K562 (cell line): Measurements from ENCODE around the gene PRMT5. TPM values are rescaled to one million over a fixed set of nuclear protein-coding genes. Genes with fewer than 3 reads are reported as not detected.
A peak's percentile ranks its signal among the peaks of the same experiment; 100 is the strongest.

Source experiments
- ATAC-seq: fragments of 200-7000 bp; cut with Tn5 transposase; 3 replicates; pipeline ENCODE4 v1.9.1; 2020; ENCODE audit warnings: moderate library complexity
- BruUV-seq: library from RNA; stranded (reverse); fragments of 400-500 nt; replicated peaks from 2 replicates; lab custom pipeline; 2021; lab: Mats Ljungman, UMichigan
- CTCF ChIA-PET: fragments of 300-600 bp; formaldehyde crosslinking; extraction: SDS; loops from one replicate; lab custom pipeline; 2021; ENCODE audit warnings: low intra/inter-chr PET ratio; lab: Yijun Ruan, JAX
- POLR2A ChIA-PET: fragments of 300-600, 350-650 bp; sonication (Branson Sonifier 250); formaldehyde crosslinking; extraction: SDS; loops from one replicate; lab custom pipeline; 2021; ENCODE audit warnings: antibody characterized with exemption, inconsistent platforms; lab: Yijun Ruan, JAX
- DNase-seq, 4 experiments: peaks; one replicate each; pipeline versions ENCODE4 v3.0.0 to v3.0.0-alpha.2; 2011 to 2018; ENCODE audit warnings: low spot score in 3 of 4, mixed read lengths in 3 of 4; ENCODE audit errors: extremely low read depth in 1 of 4
- FAIRE-seq: peaks from 2 replicates; lab custom pipeline; 2011; peaks lifted over from hg19 to GRCh38; lab: Jason Lieb, UNC
- H2AFZ ChIP-seq: 2 replicates; pipeline ENCODE4 v1.6.0; 2011; ENCODE audit warnings: low read depth, low read length, control low read depth, inconsistent platforms
- H3K27ac ChIP-seq: fragments of 200-600 bp; 3 replicates; pipeline ENCODE4 v1.8.0; 2011; ENCODE audit warnings: low read depth, mild to moderate bottlenecking, control low read depth, inconsistent platforms, low read length, moderate library complexity, mixed read lengths; ENCODE audit errors: extremely low read depth
- H3K27me3 ChIP-seq, 2 experiments: fragments of 300-600 bp in 1 of 2; 2 replicates in 1 of 2; 3 replicates in 1 of 2; pipeline versions ENCODE4 v1.6.0 to v1.8.0; 2011; ENCODE audit warnings: inconsistent platforms in 2 of 2, low read length in 2 of 2, mild to moderate bottlenecking in 1 of 2, mixed read lengths in 1 of 2, moderate library complexity in 1 of 2; ENCODE audit not compliant: control insufficient read depth in 2 of 2, insufficient read depth in 2 of 2
- H3K36me3 ChIP-seq: fragments of 300-600 bp; 3 replicates; pipeline ENCODE4 v1.8.0; 2011; ENCODE audit warnings: mild to moderate bottlenecking, low read length, inconsistent platforms; ENCODE audit not compliant: control insufficient read depth, insufficient read depth
- H3K4me1 ChIP-seq, 2 experiments: fragments of 200-600 bp in 1 of 2; replicated peaks in 1 of 2; 2 replicates in 1 of 2; 3 replicates in 1 of 2; pipeline versions ENCODE4 v1.5.1 to v1.8.0; 2011; ENCODE audit warnings: inconsistent platforms in 2 of 2, low read length in 2 of 2, mild to moderate bottlenecking in 1 of 2, mixed read lengths in 1 of 2, moderate library complexity in 1 of 2; ENCODE audit not compliant: control insufficient read depth in 2 of 2, insufficient read depth in 2 of 2
- H3K4me2 ChIP-seq: 2 replicates; pipeline ENCODE4 v1.6.1; 2011; ENCODE audit warnings: low read length, control low read depth, inconsistent platforms, mixed read lengths; ENCODE audit not compliant: insufficient read depth
- H3K4me3 ChIP-seq: fragments of 200-600 bp; sonication (generic), shearing (Covaris generic); 2 replicates; pipeline ENCODE4 v1.5.1; 2016; ENCODE audit warnings: control low read depth, inconsistent platforms
- H3K79me2 ChIP-seq: fragments of 200-600 bp; 3 replicates; pipeline ENCODE4 v1.8.0; 2011; ENCODE audit warnings: low read length, inconsistent platforms; ENCODE audit not compliant: control insufficient read depth, insufficient read depth
- H3K9ac ChIP-seq, 2 experiments: 2 replicates each; pipeline versions ENCODE4 v1.6.0 to v1.6.1; 2011; ENCODE audit warnings: low read depth in 2 of 2, low read length in 2 of 2, control low read depth in 1 of 2, inconsistent platforms in 1 of 2, mild to moderate bottlenecking in 1 of 2, mixed read lengths in 1 of 2; ENCODE audit not compliant: insufficient read depth in 1 of 2
- H3K9me1 ChIP-seq: one replicate; pipeline ENCODE4 v1.6.0; 2011; ENCODE audit warnings: inconsistent platforms, mild to moderate bottlenecking, low read length, moderate library complexity; ENCODE audit not compliant: control insufficient read depth, insufficient read depth
- H3K9me3 ChIP-seq: replicated peaks from 2 replicates; pipeline ENCODE4 v1.5.1; 2011; ENCODE audit warnings: low read depth, low read length, inconsistent platforms; ENCODE audit not compliant: control insufficient read depth, insufficient read depth
- H4K20me1 ChIP-seq: replicated peaks from 2 replicates; pipeline ENCODE4 v1.6.1; 2011; ENCODE audit warnings: low read length, inconsistent platforms, mixed read lengths; ENCODE audit not compliant: control insufficient read depth, insufficient read depth
- LEF1 ChIP-seq: fragments of 450-650 bp; IDR thresholded peaks from 2 replicates; pipeline ENCODE4 v1.6.1; 2016; ENCODE audit warnings: mild to moderate bottlenecking
- NUFIP1 ChIP-seq: fragments of 450-650 bp; IDR thresholded peaks from 2 replicates; pipeline ENCODE4 v1.6.1; 2018; ENCODE audit not compliant: partially characterized antibody
- WGBS: fragments of 100-300 bp; shearing (Covaris generic); methylation state at CpG from one replicate; pipeline ENCODE4 v1.1.6; 2016; ENCODE audit warnings: low coverage, mixed read lengths; ENCODE audit not compliant: insufficient coverage; ENCODE audit errors: missing lambda C conversion rate; 5-methylcytosine and 5-hydroxymethylcytosine counted together
- in situ Hi-C: fragments of 300-500 bp; cut with MboI; formaldehyde crosslinking; loops from 4 replicates; pipeline ENCODE4 v1.15.0; 2018; ENCODE audit warnings: inconsistent platforms, mixed read lengths
- intact Hi-C: fragments of 100-400 bp; cut with micrococcal nuclease; formaldehyde crosslinking; loops from 2 replicates; pipeline ENCODE4 v1.14.2; 2022
- polyA plus RNA-seq, 8 experiments: library from polyadenylated mRNA; depleted of rRNA in 4 of 8; stranded (reverse) in 5 of 8; unstranded in 3 of 8; fragments of >200 nt; fragmentation: Nextera tagmentation in 2 of 8; fragmentation: Illumina TruSeq in 1 of 8; extraction: Ambion mirVana in 2 of 8; extraction: Trizol in 1 of 8; gene quantifications; 2 replicates each; pipeline versions ENCODE4 v1.2.1 to v1.2.3, GENCODE V29; 2011 to 2014; ENCODE audit warnings: inconsistent platforms in 1 of 8, missing spikeins in 1 of 8
- total RNA-seq, 7 experiments: library from RNA; depleted of rRNA in 6 of 7; stranded (reverse); fragments of >200 nt in 6 of 7; fragmentation: Illumina TruSeq in 2 of 7; extraction: Trizol in 2 of 7; gene quantifications; 2 replicates each; pipeline versions ENCODE4 v1.2.1 to v1.2.3, GENCODE V29; 2011 to 2021; ENCODE audit warnings: low replicate concordance in 1 of 7
- TF ChIP-seq, protein P1 (sequence below): sonication (generic); formaldehyde crosslinking; IDR thresholded peaks from 2 replicates; pipeline ENCODE4 v1.8.1; 2023; ENCODE audit warnings: mild to moderate bottlenecking, missing genetic modification reagents
- TF ChIP-seq, protein P2 (sequence below), 2 experiments: fragments of 150-350 bp in 1 of 2; IDR thresholded peaks; 2 replicates each; pipeline ENCODE4 v1.6.1; 2012 to 2016; ENCODE audit warnings: low read depth in 2 of 2, low read length in 2 of 2, mild to moderate bottlenecking in 1 of 2, moderate library complexity in 1 of 2
- TF ChIP-seq, protein P3 (sequence below), 2 experiments: fragments of 450-650 bp; IDR thresholded peaks; 2 replicates each; pipeline ENCODE4 v1.6.1; 2016; ENCODE audit warnings: mild to moderate bottlenecking in 2 of 2, borderline replicate concordance in 1 of 2, low read depth in 1 of 2, moderate library complexity in 1 of 2

PRMT5 gene
- total and polyA plus RNA-seq, 9 of the 15 experiments (the other 6 are each of a cell fraction or from before 2014, with no cell fraction given): 114 to 552 (median 222) TPM

DNA sequence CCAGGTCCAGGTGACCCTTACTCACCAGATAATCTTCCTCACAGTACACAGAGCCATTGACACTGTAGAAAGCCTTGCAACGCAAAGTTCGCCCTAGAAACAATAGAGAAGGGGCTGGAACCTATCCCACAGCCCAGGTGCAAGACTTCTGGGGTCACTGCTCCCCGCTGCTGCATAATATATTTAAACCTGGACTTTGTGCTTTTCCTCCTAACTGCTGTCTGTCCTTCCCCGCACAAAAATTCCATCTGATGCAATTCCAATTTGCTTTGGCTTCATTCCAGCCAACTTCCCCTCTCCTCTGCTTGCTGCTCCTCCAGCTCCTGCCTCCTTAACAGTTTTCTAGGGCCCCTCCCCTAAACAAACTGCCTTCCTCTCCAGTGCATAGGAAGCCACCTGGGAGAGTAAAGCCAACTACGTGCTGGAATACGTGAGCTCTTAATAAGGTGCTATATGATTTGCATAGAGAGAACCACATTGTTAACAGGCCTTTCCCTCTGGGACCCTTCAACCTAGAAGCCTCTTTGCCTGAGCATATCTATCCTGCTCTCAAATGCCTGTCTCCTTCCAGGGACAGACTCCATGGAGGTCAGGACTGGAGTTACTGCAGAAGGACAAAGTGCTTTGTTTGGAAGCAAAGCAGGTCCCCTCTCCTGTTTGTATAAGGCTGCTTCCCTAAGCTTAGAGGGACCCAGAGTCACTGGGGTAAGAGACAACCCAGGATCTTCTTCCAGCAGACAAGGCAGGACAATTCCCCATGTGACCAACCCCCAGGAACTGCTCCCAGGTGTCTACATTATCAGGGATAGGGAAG lies 47.7 kb upstream of the PRMT5 start:
- H4K20me1 ChIP-seq: no peaks in the 10 kb centered on the region
- no peak overlapping the region for H2AFZ ChIP-seq
- DNase-seq (peak in 2 of 4 experiments; percentile 43 to 47), FAIRE-seq (peak; percentile 57), ATAC-seq (peak; percentile 48)
- ChIA-PET CTCF (no interaction called here), POLR2A (interaction anchor here (0.7 to 1.4 kb wide), 7 partner anchors 8 to 118 kb away, joined by 3 to 7 read pairs (median 4); partner anchors contain the start of gene ACIN1)
- no peaks in the 10 kb centered on the region for H3K27me3 ChIP-seq
- H3K9me3 ChIP-seq: no peaks in the 10 kb centered on the region
- no peaks in the 10 kb centered on the region for H3K36me3 ChIP-seq
- H3K79me2 ChIP-seq: no peaks in the 10 kb centered on the region
- in situ Hi-C loops: loop anchor here (5.0 kb wide), 1 partner anchor 75 kb away; no protein-coding TSS in a partner anchor
- H3K4me3 ChIP-seq: no peak overlapping the region
- H3K4me1 ChIP-seq: peaks cover 25 to 35% of the 10 kb centered on the region in 2 experiments
- peak overlapping the region in 1 of 2 experiments; percentile 77; a peak in 1 of 4 replicates for H3K9ac ChIP-seq
- no TSS peak for BruUV-seq
- H3K4me2 ChIP-seq: peak overlapping the region; percentile 25; the same call in 1 of the 2 replicates
- no peaks in the 10 kb centered on the region for H3K9me1 ChIP-seq
- intact Hi-C loops: no loop called here
- no peak overlapping the region for H3K27ac ChIP-seq
- 31% methylated on average over 6 of the region's 6 CpGs for WGBS
- no peak for TF ChIP-seq NUFIP1
- TF ChIP-seq, protein P1, sequence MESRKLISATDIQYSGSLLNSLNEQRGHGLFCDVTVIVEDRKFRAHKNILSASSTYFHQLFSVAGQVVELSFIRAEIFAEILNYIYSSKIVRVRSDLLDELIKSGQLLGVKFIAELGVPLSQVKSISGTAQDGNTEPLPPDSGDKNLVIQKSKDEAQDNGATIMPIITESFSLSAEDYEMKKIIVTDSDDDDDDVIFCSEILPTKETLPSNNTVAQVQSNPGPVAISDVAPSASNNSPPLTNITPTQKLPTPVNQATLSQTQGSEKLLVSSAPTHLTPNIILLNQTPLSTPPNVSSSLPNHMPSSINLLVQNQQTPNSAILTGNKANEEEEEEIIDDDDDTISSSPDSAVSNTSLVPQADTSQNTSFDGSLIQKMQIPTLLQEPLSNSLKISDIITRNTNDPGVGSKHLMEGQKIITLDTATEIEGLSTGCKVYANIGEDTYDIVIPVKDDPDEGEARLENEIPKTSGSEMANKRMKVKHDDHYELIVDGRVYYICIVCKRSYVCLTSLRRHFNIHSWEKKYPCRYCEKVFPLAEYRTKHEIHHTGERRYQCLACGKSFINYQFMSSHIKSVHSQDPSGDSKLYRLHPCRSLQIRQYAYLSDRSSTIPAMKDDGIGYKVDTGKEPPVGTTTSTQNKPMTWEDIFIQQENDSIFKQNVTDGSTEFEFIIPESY (CRISPR knock-in tag): no peak
- TF ChIP-seq, protein P2, sequence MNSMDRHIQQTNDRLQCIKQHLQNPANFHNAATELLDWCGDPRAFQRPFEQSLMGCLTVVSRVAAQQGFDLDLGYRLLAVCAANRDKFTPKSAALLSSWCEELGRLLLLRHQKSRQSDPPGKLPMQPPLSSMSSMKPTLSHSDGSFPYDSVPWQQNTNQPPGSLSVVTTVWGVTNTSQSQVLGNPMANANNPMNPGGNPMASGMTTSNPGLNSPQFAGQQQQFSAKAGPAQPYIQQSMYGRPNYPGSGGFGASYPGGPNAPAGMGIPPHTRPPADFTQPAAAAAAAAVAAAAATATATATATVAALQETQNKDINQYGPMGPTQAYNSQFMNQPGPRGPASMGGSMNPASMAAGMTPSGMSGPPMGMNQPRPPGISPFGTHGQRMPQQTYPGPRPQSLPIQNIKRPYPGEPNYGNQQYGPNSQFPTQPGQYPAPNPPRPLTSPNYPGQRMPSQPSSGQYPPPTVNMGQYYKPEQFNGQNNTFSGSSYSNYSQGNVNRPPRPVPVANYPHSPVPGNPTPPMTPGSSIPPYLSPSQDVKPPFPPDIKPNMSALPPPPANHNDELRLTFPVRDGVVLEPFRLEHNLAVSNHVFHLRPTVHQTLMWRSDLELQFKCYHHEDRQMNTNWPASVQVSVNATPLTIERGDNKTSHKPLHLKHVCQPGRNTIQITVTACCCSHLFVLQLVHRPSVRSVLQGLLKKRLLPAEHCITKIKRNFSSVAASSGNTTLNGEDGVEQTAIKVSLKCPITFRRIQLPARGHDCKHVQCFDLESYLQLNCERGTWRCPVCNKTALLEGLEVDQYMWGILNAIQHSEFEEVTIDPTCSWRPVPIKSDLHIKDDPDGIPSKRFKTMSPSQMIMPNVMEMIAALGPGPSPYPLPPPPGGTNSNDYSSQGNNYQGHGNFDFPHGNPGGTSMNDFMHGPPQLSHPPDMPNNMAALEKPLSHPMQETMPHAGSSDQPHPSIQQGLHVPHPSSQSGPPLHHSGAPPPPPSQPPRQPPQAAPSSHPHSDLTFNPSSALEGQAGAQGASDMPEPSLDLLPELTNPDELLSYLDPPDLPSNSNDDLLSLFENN (IDR thresholded peaks at IDR 0.05; ENCODE audit: low read depth in 2 of 2, low read length in 2 of 2): no peak
- TF ChIP-seq LEF1: no peak
- TF ChIP-seq, protein P3, sequence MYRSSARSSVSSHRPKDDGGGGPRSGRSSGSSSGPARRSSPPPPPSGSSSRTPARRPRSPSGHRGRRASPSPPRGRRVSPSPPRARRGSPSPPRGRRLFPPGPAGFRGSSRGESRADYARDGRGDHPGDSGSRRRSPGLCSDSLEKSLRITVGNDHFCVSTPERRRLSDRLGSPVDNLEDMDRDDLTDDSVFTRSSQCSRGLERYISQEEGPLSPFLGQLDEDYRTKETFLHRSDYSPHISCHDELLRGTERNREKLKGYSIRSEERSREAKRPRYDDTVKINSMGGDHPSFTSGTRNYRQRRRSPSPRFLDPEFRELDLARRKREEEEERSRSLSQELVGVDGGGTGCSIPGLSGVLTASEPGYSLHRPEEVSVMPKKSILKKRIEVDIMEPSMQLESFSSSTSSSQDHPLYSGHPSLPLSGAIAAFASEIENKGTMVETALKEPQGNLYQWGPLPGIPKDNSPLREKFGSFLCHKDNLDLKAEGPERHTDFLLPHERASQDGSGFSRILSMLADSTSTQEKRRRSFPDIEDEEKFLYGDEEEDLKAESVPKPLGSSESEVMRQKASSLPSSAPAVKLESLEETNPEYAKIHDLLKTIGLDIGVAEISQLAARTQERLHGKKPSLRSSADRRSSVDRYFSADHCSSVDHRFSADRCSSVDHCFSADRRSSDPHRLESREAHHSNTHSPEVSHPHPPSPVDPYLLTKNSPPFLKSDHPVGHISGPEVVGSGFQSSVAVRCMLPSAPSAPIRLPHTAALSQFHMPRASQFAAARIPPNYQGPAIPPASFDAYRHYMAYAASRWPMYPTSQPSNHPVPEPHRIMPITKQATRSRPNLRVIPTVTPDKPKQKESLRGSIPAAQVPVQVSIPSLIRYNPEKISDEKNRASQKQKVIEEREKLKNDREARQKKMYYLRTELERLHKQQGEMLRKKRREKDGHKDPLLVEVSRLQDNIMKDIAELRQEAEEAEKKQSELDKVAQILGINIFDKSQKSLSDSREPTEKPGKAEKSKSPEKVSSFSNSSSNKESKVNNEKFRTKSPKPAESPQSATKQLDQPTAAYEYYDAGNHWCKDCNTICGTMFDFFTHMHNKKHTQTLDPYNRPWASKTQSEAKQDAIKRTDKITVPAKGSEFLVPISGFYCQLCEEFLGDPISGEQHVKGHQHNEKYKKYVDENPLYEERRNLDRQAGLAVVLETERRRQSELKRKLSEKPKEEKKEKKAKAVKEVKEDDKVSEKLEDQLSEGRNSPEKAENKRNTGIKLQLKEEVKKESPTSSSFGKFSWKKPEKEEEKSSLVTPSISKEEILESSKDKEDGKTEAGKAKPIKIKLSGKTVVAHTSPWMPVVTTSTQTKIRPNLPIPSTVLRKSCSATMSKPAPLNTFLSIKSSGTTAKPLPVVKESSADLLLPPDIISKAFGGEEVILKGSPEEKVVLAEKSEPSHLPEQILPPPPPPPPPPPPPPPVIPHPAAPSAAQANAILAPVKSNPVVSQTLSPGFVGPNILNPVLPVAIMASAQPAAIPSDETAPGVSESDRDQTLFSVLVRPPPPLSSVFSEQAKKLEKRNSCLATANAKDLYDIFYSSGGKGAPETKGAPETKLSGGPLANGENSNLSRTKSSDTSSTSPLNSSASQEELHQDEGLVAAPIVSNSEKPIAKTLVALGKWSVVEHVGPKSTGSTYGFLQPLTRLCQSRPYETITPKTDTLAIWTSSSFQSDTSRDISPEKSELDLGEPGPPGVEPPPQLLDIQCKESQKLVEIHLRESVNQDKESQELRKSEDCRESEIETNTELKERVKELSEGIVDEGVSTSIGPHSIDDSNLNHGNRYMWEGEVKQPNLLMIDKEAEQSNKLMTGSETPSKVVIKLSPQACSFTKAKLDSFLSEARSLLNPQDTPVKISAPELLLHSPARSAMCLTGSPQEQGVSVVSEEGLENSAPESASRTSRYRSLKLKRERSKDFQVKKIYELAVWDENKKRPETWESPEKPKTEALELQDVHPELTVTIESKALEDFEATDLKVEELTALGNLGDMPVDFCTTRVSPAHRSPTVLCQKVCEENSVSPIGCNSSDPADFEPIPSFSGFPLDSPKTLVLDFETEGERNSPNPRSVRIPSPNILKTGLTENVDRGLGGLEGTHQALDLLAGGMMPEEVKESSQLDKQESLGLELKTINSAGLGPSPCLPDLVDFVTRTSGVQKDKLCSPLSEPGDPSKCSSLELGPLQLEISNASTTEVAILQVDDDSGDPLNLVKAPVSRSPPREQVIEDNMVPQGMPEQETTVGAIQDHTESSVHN (IDR thresholded peaks at IDR 0.05; ENCODE audit: borderline replicate concordance in 1 of 2, low read depth in 1 of 2): no peak
